GM12801 (cell line): Measurements from ENCODE around the gene LMNA.

Experiments
- TF ChIP-seq, protein P1 (sequence below): IDR thresholded peaks from one replicate; pipeline ENCODE4 v1.5.1; 2011; ENCODE audit warnings: control low read depth; ENCODE audit not compliant: insufficient read length; ENCODE audit errors: extremely low read depth

The LMNA gene

DNA sequence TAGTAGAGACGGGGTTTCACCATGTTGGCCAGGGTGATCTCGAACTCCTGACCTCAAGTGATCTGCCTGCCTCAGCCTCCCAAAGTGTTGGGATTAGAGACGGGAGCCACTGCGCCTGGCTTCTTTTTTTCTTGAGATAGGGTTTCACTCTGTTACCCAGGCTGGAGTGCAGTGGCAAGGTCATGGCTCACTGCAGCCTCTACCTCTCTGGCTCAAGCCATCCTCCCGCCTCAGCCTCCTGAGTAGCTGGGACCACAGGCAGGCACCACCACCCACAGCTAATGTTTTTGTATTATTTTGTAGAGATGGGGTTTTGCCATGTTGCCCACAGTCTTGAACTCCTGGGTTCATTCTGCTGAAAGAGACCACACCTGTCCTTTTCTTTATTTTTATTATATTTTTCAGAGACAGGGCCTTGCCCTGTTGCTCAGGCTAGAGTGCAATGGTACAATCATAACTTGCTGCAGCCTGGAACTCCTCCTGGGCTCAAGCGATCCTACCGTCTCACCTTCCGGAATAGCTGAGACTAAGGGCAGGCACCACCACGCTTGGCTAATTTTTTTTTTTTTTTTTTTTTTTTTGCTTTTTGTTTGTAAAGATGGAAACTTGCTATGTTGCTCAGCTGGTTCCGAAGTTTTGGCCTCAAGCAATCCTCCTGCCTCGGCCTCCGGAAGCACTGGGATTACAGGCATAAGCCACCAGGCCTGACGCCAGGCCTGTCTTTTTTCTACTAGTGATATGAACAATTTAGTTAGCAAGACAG is 3.1 kb downstream of the LMNA start:
- TF ChIP-seq, protein P1, sequence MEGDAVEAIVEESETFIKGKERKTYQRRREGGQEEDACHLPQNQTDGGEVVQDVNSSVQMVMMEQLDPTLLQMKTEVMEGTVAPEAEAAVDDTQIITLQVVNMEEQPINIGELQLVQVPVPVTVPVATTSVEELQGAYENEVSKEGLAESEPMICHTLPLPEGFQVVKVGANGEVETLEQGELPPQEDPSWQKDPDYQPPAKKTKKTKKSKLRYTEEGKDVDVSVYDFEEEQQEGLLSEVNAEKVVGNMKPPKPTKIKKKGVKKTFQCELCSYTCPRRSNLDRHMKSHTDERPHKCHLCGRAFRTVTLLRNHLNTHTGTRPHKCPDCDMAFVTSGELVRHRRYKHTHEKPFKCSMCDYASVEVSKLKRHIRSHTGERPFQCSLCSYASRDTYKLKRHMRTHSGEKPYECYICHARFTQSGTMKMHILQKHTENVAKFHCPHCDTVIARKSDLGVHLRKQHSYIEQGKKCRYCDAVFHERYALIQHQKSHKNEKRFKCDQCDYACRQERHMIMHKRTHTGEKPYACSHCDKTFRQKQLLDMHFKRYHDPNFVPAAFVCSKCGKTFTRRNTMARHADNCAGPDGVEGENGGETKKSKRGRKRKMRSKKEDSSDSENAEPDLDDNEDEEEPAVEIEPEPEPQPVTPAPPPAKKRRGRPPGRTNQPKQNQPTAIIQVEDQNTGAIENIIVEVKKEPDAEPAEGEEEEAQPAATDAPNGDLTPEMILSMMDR = no peak

DNA sequence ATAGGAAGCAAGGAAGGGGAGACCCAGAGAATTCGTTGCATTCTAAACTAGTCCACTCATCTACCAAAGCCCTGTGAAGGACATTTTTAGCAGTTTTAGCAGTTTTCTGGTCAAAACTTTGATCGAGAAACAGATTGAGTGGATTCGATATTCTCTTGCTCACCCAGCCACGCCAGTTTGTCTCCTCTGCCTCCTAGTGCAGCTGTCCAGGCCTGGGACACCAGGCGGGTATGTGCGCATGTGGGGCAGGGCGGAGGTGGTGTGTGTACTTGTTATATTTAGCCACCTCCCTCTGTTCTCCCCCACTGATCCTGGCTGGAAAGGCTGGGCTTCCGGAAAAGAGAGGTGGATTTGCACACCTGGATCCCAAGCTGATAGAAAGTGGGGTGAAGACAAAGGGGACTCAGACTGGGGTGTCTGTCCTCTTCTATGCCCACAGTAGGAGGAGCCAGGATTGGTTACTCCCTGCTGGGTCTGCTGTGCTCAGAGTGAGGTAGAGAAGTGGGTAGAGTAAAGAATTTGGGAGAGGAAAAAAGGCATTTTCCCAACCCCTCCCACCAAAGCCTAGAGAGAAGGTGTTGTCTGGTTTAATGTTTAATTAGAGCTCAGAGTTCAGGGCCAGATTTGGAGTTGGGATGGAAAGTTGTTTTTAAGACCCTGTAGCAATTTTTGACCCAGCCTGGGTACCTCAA is 3.8 kb downstream of the LMNA start:
- TF ChIP-seq, protein P1 = no peak

- TF ChIP-seq, protein P1 = no peak
Observed at GRCh38 chr1:156119503-156120209, 5.1 kb downstream of the LMNA start.

DNA sequence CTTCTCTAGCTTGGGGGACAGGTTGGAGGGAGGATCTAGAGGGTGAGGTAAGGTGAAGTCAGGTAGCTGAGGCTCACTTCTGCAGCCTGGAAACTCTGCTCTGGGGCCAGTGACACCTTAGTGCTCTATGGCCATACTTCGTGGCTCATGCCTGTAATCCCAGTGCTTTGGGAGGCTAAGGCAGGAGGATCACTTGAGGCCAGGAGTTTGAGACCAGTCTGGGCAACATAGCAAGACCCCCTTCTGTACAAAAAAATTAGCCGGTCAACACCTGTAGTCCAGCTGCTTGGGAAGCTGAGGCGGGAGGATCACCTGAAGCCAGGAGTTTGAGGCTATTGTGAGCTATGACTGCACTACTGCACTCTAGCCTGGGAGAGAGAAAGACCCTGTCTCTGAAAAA is 5.8 kb downstream of the LMNA start:
- TF ChIP-seq, protein P1 = no peak

DNA sequence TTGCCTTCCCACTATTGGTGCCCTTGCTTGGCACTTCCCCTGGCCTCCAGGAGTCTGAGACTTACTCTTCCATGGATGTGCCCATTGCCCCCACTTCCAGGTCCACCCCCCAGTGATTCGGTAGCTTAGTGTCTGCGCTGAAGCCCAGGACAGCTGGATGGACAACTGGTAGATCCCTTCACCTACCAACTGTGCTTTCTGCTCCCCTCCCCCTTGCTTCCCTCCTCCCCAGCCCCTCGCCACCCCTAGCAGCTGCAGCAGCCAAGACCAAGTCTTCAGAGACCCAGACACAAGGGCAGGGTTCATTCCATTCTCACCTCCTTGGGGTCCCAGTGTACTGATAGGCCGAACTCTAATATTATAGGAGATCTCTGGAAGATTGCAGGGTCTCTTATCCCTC is 6.9 kb downstream of the LMNA start:
- TF ChIP-seq, protein P1 = no peak

GRCh38 chr1:156122086-156122485 is 7.6 kb downstream of the LMNA start:
- TF ChIP-seq, protein P1 = no peak
